ENCODE measurements around the gene RSL1D1. TPM values are rescaled to one million over a fixed set of nuclear protein-coding genes. Genes with fewer than 3 reads are reported as not detected.

The RSL1D1 gene
- polyA plus RNA-seq, 1 of the 3 experiments (the other 2 are of a cell fraction), result 38.0 TPM

DNA sequence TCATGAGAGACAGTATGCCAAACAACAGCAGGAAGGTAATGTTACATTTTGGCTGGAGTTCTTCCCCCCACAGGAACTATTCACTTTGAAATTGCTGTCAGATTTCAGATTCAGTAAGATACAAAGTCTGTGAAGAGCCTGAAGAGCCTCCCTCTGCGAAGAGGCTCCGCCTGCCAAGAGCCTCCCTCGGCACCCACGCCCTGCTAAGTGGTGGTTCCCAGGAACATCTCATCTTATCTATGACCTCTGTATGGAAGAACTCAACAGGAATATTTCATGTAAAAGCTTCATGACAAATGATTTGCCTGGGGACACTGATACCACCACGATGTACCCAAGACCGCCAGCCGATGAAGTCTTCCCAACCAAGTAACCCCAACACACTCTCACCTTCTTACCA lies 57.5 kb downstream of the RSL1D1 start:
- Histone ChIP-seq H2AFZ (ENCODE audit: low read depth) (no peak overlapping the region), H3K79me2 (ENCODE audit: insufficient read depth) (peaks cover 91% of the 10 kb centered on the region), H3F3A (replicated peaks; ENCODE audit: insufficient read depth) (peaks cover 19% of the 10 kb centered on the region), H3K4me1 (ENCODE audit: control insufficient read depth in 1 of 2, insufficient read depth in 2 of 2, low read depth in 1 of 2, low read length in 1 of 2) (peaks cover 29 to 41% of the 10 kb centered on the region in 2 experiments), H3K9ac (0 out of 2 replicates have a peak overlapping the region, but pooled peaks have one; percentile 24), H3K9me2 (no peaks in the 10 kb centered on the region), H3K4me3 (ENCODE audit: low read depth in 2 of 2, low read length in 1 of 2) (no peak overlapping the region), H3K27ac (ENCODE audit: low read depth in 2 of 2, low read length in 1 of 2) (peak overlapping the region in 1 of 2 experiments; percentile 48; a peak in 1 of 4 replicates), H3K4me2 (peak overlapping the region; percentile 8; the same call in 1 of the 2 replicates), H3K27me3 (ENCODE audit: insufficient read depth) (no peaks in the 10 kb centered on the region), H4K20me1 (ENCODE audit: insufficient read depth) (peaks cover 50% of the 10 kb centered on the region), H3K36me3 (replicated peaks in 1 of 2; ENCODE audit: control insufficient read depth in 1 of 2, insufficient read depth in 2 of 2, low read length in 1 of 2) (peaks cover 5 to 41% of the 10 kb centered on the region in 2 experiments), H3K9me3 (no peaks in the 10 kb centered on the region)
- TF ChIP-seq CTCF (IDR thresholded peaks at IDR 0.05), result no peak
- TF ChIP-seq EZH2phosphoT487 (IDR thresholded peaks at IDR 0.05; ENCODE audit: borderline replicate concordance, low read depth), result no peak
- TF ChIP-seq, protein P1, sequence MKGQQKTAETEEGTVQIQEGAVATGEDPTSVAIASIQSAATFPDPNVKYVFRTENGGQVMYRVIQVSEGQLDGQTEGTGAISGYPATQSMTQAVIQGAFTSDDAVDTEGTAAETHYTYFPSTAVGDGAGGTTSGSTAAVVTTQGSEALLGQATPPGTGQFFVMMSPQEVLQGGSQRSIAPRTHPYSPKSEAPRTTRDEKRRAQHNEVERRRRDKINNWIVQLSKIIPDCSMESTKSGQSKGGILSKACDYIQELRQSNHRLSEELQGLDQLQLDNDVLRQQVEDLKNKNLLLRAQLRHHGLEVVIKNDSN (IDR thresholded peaks at IDR 0.05; ENCODE audit: borderline replicate concordance, low read depth), result no peak
- no peak for TF ChIP-seq ELF1 (IDR thresholded peaks at IDR 0.05)
- TF ChIP-seq, protein P2, sequence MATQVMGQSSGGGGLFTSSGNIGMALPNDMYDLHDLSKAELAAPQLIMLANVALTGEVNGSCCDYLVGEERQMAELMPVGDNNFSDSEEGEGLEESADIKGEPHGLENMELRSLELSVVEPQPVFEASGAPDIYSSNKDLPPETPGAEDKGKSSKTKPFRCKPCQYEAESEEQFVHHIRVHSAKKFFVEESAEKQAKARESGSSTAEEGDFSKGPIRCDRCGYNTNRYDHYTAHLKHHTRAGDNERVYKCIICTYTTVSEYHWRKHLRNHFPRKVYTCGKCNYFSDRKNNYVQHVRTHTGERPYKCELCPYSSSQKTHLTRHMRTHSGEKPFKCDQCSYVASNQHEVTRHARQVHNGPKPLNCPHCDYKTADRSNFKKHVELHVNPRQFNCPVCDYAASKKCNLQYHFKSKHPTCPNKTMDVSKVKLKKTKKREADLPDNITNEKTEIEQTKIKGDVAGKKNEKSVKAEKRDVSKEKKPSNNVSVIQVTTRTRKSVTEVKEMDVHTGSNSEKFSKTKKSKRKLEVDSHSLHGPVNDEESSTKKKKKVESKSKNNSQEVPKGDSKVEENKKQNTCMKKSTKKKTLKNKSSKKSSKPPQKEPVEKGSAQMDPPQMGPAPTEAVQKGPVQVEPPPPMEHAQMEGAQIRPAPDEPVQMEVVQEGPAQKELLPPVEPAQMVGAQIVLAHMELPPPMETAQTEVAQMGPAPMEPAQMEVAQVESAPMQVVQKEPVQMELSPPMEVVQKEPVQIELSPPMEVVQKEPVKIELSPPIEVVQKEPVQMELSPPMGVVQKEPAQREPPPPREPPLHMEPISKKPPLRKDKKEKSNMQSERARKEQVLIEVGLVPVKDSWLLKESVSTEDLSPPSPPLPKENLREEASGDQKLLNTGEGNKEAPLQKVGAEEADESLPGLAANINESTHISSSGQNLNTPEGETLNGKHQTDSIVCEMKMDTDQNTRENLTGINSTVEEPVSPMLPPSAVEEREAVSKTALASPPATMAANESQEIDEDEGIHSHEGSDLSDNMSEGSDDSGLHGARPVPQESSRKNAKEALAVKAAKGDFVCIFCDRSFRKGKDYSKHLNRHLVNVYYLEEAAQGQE (IDR thresholded peaks at IDR 0.05; ENCODE audit: low read depth, low read length), result no peak
- TF ChIP-seq SMC3 (IDR thresholded peaks at IDR 0.05; ENCODE audit: low read depth, low read length), result no peak
- TF ChIP-seq EP300 (IDR thresholded peaks at IDR 0.05; ENCODE audit: borderline replicate concordance in 1 of 2, low read depth in 1 of 2, low read length in 1 of 2), result no peak
- no peak for TF ChIP-seq TCF12 (IDR thresholded peaks at IDR 0.05)
- no peak for TF ChIP-seq GATA2 (CRISPR knock-in tag; IDR thresholded peaks at IDR 0.05)
- TF ChIP-seq MXI1 (IDR thresholded peaks at IDR 0.05; ENCODE audit: low read depth, low read length), result no peak
- no peak for TF ChIP-seq TEAD4 (IDR thresholded peaks at IDR 0.05; ENCODE audit: borderline replicate concordance, insufficient read depth)
- TF ChIP-seq, protein P3, sequence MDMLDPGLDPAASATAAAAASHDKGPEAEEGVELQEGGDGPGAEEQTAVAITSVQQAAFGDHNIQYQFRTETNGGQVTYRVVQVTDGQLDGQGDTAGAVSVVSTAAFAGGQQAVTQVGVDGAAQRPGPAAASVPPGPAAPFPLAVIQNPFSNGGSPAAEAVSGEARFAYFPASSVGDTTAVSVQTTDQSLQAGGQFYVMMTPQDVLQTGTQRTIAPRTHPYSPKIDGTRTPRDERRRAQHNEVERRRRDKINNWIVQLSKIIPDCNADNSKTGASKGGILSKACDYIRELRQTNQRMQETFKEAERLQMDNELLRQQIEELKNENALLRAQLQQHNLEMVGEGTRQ (IDR thresholded peaks at IDR 0.05; ENCODE audit: borderline replicate concordance, low read depth, low read length), result no peak
- no peak for TF ChIP-seq RXRA (IDR thresholded peaks at IDR 0.05; ENCODE audit: borderline replicate concordance, low read depth)
- no peak for TF ChIP-seq CHD2 (IDR thresholded peaks at IDR 0.05; ENCODE audit: low read length, partially characterized antibody)
- TF ChIP-seq PBX3 (IDR thresholded peaks at IDR 0.05), result no peak
- TF ChIP-seq FOXM1 (IDR thresholded peaks at IDR 0.05; ENCODE audit: low read depth), result no peak
- TF ChIP-seq MEF2A (IDR thresholded peaks at IDR 0.05; ENCODE audit: borderline replicate concordance, low read depth), result no peak
- TF ChIP-seq JUND (IDR thresholded peaks at IDR 0.05), result no peak
- no peak for TF ChIP-seq TAF1 (IDR thresholded peaks at IDR 0.05; ENCODE audit: borderline replicate concordance, low read depth, low read length)
- TF ChIP-seq RCOR1 (IDR thresholded peaks at IDR 0.05; ENCODE audit: low read length), result no peak
- POLR2A ChIA-PET, result no interaction called here
- CTCF ChIA-PET, result interaction anchor here (0.7 kb wide), 1 partner anchor 9 kb away, joined by 3 read pairs; no protein-coding TSS in a partner anchor
- no peak for DNase-seq
- WGBS (ENCODE audit: low lambda C conversion rate), result 92% methylated on average over 7 of the region's 7 CpGs
